K562 (cell line): ENCODE measurements around the gene RREB1. TPM values are rescaled to one million over a fixed set of nuclear protein-coding genes. Genes with fewer than 3 reads are reported as not detected.

Experiments
- CC2D1A ChIP-seq: fragments of 450-650 bp; IDR thresholded peaks from 2 replicates; pipeline ENCODE4 v1.6.1; 2017; ENCODE audit warnings: mild to moderate bottlenecking
- CREB3L1 ChIP-seq: fragments of 450-650 bp; IDR thresholded peaks from 2 replicates; pipeline ENCODE4 v1.6.1; 2014; ENCODE audit warnings: low read depth, mild to moderate bottlenecking, moderate library complexity, borderline replicate concordance
- DPF2 ChIP-seq: fragments of 450-650 bp; IDR thresholded peaks from 2 replicates; pipeline ENCODE4 v1.6.1; 2016
- GATAD2A ChIP-seq: fragments of 450-650 bp; IDR thresholded peaks from 2 replicates; pipeline ENCODE4 v1.6.1; 2017
- HDAC1 ChIP-seq, 2 experiments: fragments of 450-650 bp; IDR thresholded peaks; 2 replicates each; pipeline ENCODE4 v1.6.1; 2016 to 2017; ENCODE audit warnings: inconsistent platforms in 1 of 2, mild to moderate bottlenecking in 1 of 2, moderate library complexity in 1 of 2
- MCM3 ChIP-seq: fragments of 450-650 bp; IDR thresholded peaks from 2 replicates; pipeline ENCODE4 v1.6.1; 2016
- MLLT1 ChIP-seq, 2 experiments: fragments of 450-650 bp; IDR thresholded peaks; 2 replicates each; pipeline ENCODE4 v1.6.1; 2016
- MTA2 ChIP-seq: fragments of 450-650 bp; IDR thresholded peaks from 2 replicates; pipeline ENCODE4 v1.6.1; 2016; ENCODE audit warnings: low read depth
- NBN ChIP-seq: fragments of 450-650 bp; IDR thresholded peaks from 2 replicates; pipeline ENCODE4 v1.6.1; 2016; ENCODE audit warnings: low read depth, mild to moderate bottlenecking
- NCOA4 ChIP-seq: fragments of 450-650 bp; IDR thresholded peaks from 2 replicates; pipeline ENCODE4 v1.6.1; 2018; ENCODE audit warnings: mild to moderate bottlenecking; ENCODE audit not compliant: partially characterized antibody
- POLR3A ChIP-seq: IDR thresholded peaks from 2 replicates; pipeline ENCODE4 v1.6.1; 2011; ENCODE audit warnings: borderline replicate concordance, mild to moderate bottlenecking, moderate library complexity; ENCODE audit not compliant: insufficient read length, insufficient read depth; ENCODE audit errors: extremely low read depth
- ZBTB5 ChIP-seq: fragments of 450-650 bp; IDR thresholded peaks from 2 replicates; pipeline ENCODE4 v1.6.1; 2017; ENCODE audit warnings: antibody characterized with exemption
- ZNF512 ChIP-seq: IDR thresholded peaks from 2 replicates; pipeline ENCODE4 v1.6.1; 2016; ENCODE audit warnings: missing genetic modification characterization, missing compliant biosample characterization
- ZNF740 ChIP-seq, 3 experiments: fragments of 200-800 bp in 1 of 3; sonication (Bioruptor generic) in 1 of 3; sonication (generic) in 1 of 3; formaldehyde crosslinking in 1 of 3; IDR thresholded peaks; 2 replicates each; pipeline versions ENCODE4 v1.6.1 to v1.8.0; 2016 to 2022; ENCODE audit warnings: mild to moderate bottlenecking in 2 of 3, missing compliant biosample characterization in 2 of 3, missing genetic modification characterization in 2 of 3, missing genetic modification reagents in 1 of 3
- polyA plus RNA-seq, 8 experiments: library from polyadenylated mRNA; depleted of rRNA in 4 of 8; stranded (reverse) in 5 of 8; unstranded in 3 of 8; fragments of >200 nt; fragmentation: Nextera tagmentation in 2 of 8; fragmentation: Illumina TruSeq in 1 of 8; extraction: Ambion mirVana in 2 of 8; extraction: Trizol in 1 of 8; gene quantifications; 2 replicates each; pipeline versions ENCODE4 v1.2.1 to v1.2.3, GENCODE V29; 2011 to 2014; ENCODE audit warnings: inconsistent platforms in 1 of 8, missing spikeins in 1 of 8
- total RNA-seq, 7 experiments: library from RNA; depleted of rRNA in 6 of 7; stranded (reverse); fragments of >200 nt in 6 of 7; fragmentation: Illumina TruSeq in 2 of 7; extraction: Trizol in 2 of 7; gene quantifications; 2 replicates each; pipeline versions ENCODE4 v1.2.1 to v1.2.3, GENCODE V29; 2011 to 2021; ENCODE audit warnings: low replicate concordance in 1 of 7
- TF ChIP-seq, protein P1 (sequence below): fragments of 250-450 bp; sonication (Bioruptor Pico); IDR thresholded peaks from 2 replicates; pipeline ENCODE4 v1.8.0; 2022; ENCODE audit warnings: moderate library complexity, mild to moderate bottlenecking, inconsistent platforms
- TF ChIP-seq, protein P2 (sequence below): fragments of 450-650 bp; formaldehyde crosslinking; conservative IDR thresholded peaks from 2 replicates; pipeline ENCODE4 v1.4.0; 2022; ENCODE audit warnings: mild to moderate bottlenecking, missing genetic modification characterization

Gene RREB1
- total and polyA plus RNA-seq, 9 of the 15 experiments (the other 6 are each of a cell fraction or from before 2014, with no cell fraction given) = 3.3 to 64.2 (median 19.3) TPM

GRCh38 chr6:7078856-7079255 lies 28.9 kb upstream of the RREB1 start (continued):
- TF ChIP-seq, protein P1, sequence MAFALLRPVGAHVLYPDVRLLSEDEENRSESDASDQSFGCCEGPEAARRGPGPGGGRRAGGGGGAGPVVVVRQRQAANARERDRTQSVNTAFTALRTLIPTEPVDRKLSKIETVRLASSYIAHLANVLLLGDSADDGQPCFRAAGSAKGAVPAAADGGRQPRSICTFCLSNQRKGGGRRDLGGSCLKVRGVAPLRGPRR = no peak
- TF ChIP-seq NBN = 0 out of 2 replicates have a peak, but pooled peaks have one; percentile 25
- TF ChIP-seq NCOA4 = no peak
- 0 out of 2 replicates have a peak, but pooled peaks have one; percentile 48 for TF ChIP-seq DPF2
- TF ChIP-seq CREB3L1 = no peak
- 0 out of 4 replicates have a peak, but pooled peaks of 1 of the 2 experiments have one; percentile 44 for TF ChIP-seq MLLT1 (IDR thresholded peaks at IDR 0.05)
- TF ChIP-seq MTA2 = peak; percentile 40; the same call in 1 of the 2 replicates
- no peak for TF ChIP-seq POLR3A
- TF ChIP-seq, protein P2, sequence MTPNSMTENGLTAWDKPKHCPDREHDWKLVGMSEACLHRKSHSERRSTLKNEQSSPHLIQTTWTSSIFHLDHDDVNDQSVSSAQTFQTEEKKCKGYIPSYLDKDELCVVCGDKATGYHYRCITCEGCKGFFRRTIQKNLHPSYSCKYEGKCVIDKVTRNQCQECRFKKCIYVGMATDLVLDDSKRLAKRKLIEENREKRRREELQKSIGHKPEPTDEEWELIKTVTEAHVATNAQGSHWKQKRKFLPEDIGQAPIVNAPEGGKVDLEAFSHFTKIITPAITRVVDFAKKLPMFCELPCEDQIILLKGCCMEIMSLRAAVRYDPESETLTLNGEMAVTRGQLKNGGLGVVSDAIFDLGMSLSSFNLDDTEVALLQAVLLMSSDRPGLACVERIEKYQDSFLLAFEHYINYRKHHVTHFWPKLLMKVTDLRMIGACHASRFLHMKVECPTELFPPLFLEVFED (CRISPR knock-in tag) = peak; percentile 80
- TF ChIP-seq CC2D1A = 0 out of 2 replicates have a peak, but pooled peaks have one; percentile 27
- 0 out of 2 replicates have a peak, but pooled peaks have one; percentile 49 for TF ChIP-seq ZBTB5
- TF ChIP-seq MCM3 = 0 out of 2 replicates have a peak, but pooled peaks have one; percentile 40
- no peak for TF ChIP-seq ZNF740 (CRISPR knock-in tag; IDR thresholded peaks at IDR 0.05)
- TF ChIP-seq ZNF740 (tag; IDR thresholded peaks at IDR 0.05) = no peak
- 0 out of 2 replicates have a peak, but pooled peaks have one; percentile 21 for TF ChIP-seq GATAD2A
- TF ChIP-seq HDAC1 (IDR thresholded peaks at IDR 0.05) = 0 out of 4 replicates have a peak, but pooled peaks of 1 of the 2 experiments have one; percentile 27
- peak; percentile 80 for TF ChIP-seq ZNF512
- TF ChIP-seq, all 486 proteins: peak for 18
